Breast epithelium (tissue), 4 donors: ENCODE measurements around the gene CBARP. TPM values are rescaled to one million over a fixed set of nuclear protein-coding genes. Genes with fewer than 3 reads are reported as not detected.

ENCODE experiments used
- DNase-seq, 2 donors: peaks; one replicate each; pipeline ENCODE4 v3.0.0-alpha.2; 2019; ENCODE audit warnings: low spot score in 2 of 2
- H3K27ac ChIP-seq, 2 donors: fragments of 200-600 bp; sonication (generic) in 1 of 2; one replicate each; pipeline ENCODE4 v1.5.1; 2016 to 2019; ENCODE audit warnings: mild to moderate bottlenecking in 1 of 2
- H3K27me3 ChIP-seq, 2 donors: fragments of 200-600 bp; sonication (generic) in 1 of 2; one replicate each; pipeline versions ENCODE4 v1.5.1 to v1.6.0; 2017 to 2019; ENCODE audit warnings: control low read depth in 1 of 2, mild to moderate bottlenecking in 1 of 2
- H3K36me3 ChIP-seq: fragments of 200-600 bp; one replicate; pipeline ENCODE4 v1.5.1; 2019
- H3K4me1 ChIP-seq, 2 donors: fragments of 200-600 bp; sonication (generic); one replicate each; pipeline ENCODE4 v1.5.1; 2016 to 2019; ENCODE audit warnings: control low read depth in 1 of 2
- H3K4me3 ChIP-seq, 3 donors: fragments of 200-600 bp; sonication (generic); 1 replicate in 2 of 3; 2 replicates in 1 of 3; pipeline ENCODE4 v1.5.1; 2016 to 2019; ENCODE audit warnings: mild to moderate bottlenecking in 3 of 3, moderate library complexity in 2 of 3
- H3K9me3 ChIP-seq, 2 donors: fragments of 200-600 bp; sonication (generic) in 1 of 2; one replicate each; pipeline ENCODE4 v1.5.1; 2016 to 2019; ENCODE audit warnings: control low read depth in 1 of 2
- CTCF ChIP-seq, 3 donors: fragments of 450-650 bp; IDR thresholded peaks; one replicate each; pipeline ENCODE4 v1.5.1; 2016 to 2017; ENCODE audit warnings: antibody characterized with exemption in 3 of 3, mild to moderate bottlenecking in 3 of 3, moderate library complexity in 3 of 3
- POLR2A ChIP-seq: fragments of 450-650 bp; IDR thresholded peaks from one replicate; pipeline ENCODE4 v1.6.1; 2016; ENCODE audit warnings: antibody characterized with exemption, mild to moderate bottlenecking, moderate library complexity
- POLR2AphosphoS5 ChIP-seq, 3 donors: sonication (generic); formaldehyde crosslinking; IDR thresholded peaks; one replicate each; pipeline ENCODE4 v1.6.1; 2017; ENCODE audit warnings: antibody characterized with exemption in 3 of 3
- intact Hi-C: fragments of 100-400 bp; cut with DNase I; formaldehyde crosslinking; loops from one replicate; pipeline ENCODE4 v1.15.1; 2023; ENCODE audit warnings: low total_unique reads
- total RNA-seq, 3 donors: library from RNA; depleted of rRNA; stranded (reverse); fragments of >200 nt; gene quantifications; one replicate each; pipeline ENCODE4 v1.1.0, GENCODE V29; 2016

CBARP gene
- total RNA-seq, 3 donors from 2014 or later: 0.98 to 4.8 TPM; not detected in 1

- Histone ChIP-seq H3K27ac (peak overlapping the region; percentile 97 to 98), H3K36me3 (no peaks in the 10 kb centered on the region), H3K4me1 (peaks cover 41 to 55% of the 10 kb centered on the region in 2 donors), H3K4me3 (peak overlapping the region in 2 of 3 donors; percentile 70 to 79), H3K9me3 (no peaks in the 10 kb centered on the region), H3K27me3 (no peaks in the 10 kb centered on the region)
- TF ChIP-seq POLR2A (no peak), CTCF (IDR thresholded peaks at IDR 0.05) (no peak)
- intact Hi-C loops: no loop called here
- peak in 1 of 2 donors; percentile 20 for DNase-seq
Observed at GRCh38 chr19:1262623-1263123, 24.9 kb upstream of the CBARP start.

GRCh38 chr19:1261798-1262622 is 24.2 kb upstream of the CBARP start:
- intact Hi-C loops: no loop called here
- H3K4me1 ChIP-seq: peaks cover 34 to 48% of the 10 kb centered on the region in 2 donors
- no peaks in the 10 kb centered on the region for H3K9me3 ChIP-seq
- H3K36me3 ChIP-seq: no peaks in the 10 kb centered on the region
- peak; percentile 84 to 91 for DNase-seq
- H3K27ac ChIP-seq: peak overlapping the region; percentile 97 to 98
- no peaks in the 10 kb centered on the region for H3K27me3 ChIP-seq
- peak overlapping the region; percentile 57 to 79 (median 70) for H3K4me3 ChIP-seq
- no peak for TF ChIP-seq CTCF (IDR thresholded peaks at IDR 0.05)
- TF ChIP-seq POLR2AphosphoS5 (IDR thresholded peaks at IDR 0.05): peak in 2 of 3 donors; percentile 44 to 55
- TF ChIP-seq POLR2A: no peak

- TF ChIP-seq CTCF (IDR thresholded peaks at IDR 0.05) (peak in 2 of 3 donors; percentile 34 to 53), POLR2AphosphoS5 (IDR thresholded peaks at IDR 0.05) (no peak), POLR2A (no peak)
- peaks cover 29 to 46% of the 10 kb centered on the region in 2 donors for H3K4me1 ChIP-seq
- peak overlapping the region; percentile 97 to 98 for H3K27ac ChIP-seq
- H3K27me3 ChIP-seq: no peaks in the 10 kb centered on the region
- no peaks in the 10 kb centered on the region for H3K9me3 ChIP-seq
- peak overlapping the region; percentile 57 to 79 (median 70) for H3K4me3 ChIP-seq
- DNase-seq: no peak
- H3K36me3 ChIP-seq: no peaks in the 10 kb centered on the region
- intact Hi-C loops: no loop called here
Observed at GRCh38 chr19:1261538-1261797, 23.7 kb upstream of the CBARP start.

- intact Hi-C loops: no loop called here
- peak; percentile 95 for DNase-seq
- TF ChIP-seq CTCF (IDR thresholded peaks at IDR 0.05): no peak
- peak in 2 of 3 donors; percentile 29 to 61 for TF ChIP-seq POLR2AphosphoS5 (IDR thresholded peaks at IDR 0.05)
- TF ChIP-seq POLR2A: no peak
- Histone ChIP-seq H3K4me3 (peak overlapping the region; percentile 57 to 79 (median 70)), H3K4me1 (peaks cover 24 to 41% of the 10 kb centered on the region in 2 donors), H3K9me3 (no peaks in the 10 kb centered on the region), H3K27me3 (no peaks in the 10 kb centered on the region), H3K36me3 (no peaks in the 10 kb centered on the region), H3K27ac (peak overlapping the region; percentile 97 to 98)
Observed at GRCh38 chr19:1260749-1261537, 23.1 kb upstream of the CBARP start.
